H1 (cell line): ENCODE data around the gene PTCH1. TPM values are rescaled to one million over a fixed set of nuclear protein-coding genes. Genes with fewer than 3 reads are reported as not detected.

Source experiments
- CTCF ChIA-PET: fragments of 300-600 bp; sonication (Branson Sonifier 250); formaldehyde crosslinking; loops from one replicate; lab custom pipeline; 2021; ENCODE audit not compliant: partially characterized antibody; lab: Charles Lee
- POLR2A ChIA-PET: fragments of 300-600 bp; sonication (Branson Sonifier 250); formaldehyde crosslinking; loops from one replicate; lab custom pipeline; 2021; ENCODE audit warnings: inconsistent platforms; ENCODE audit not compliant: partially characterized antibody; lab: Charles Lee
- DNase-seq, 2 experiments: peaks; one replicate each; pipeline versions ENCODE4 v3.0.0 to v3.0.0-alpha.2; 2010 to 2022; ENCODE audit warnings: low spot score in 2 of 2, low read depth in 1 of 2, mixed read lengths in 1 of 2
- FAIRE-seq: peaks from 2 replicates; lab custom pipeline; 2011; peaks lifted over from hg19 to GRCh38; lab: Jason Lieb, UNC
- H2AFZ ChIP-seq: 2 replicates; pipeline ENCODE4 v1.8.1; 2012; ENCODE audit warnings: low read length, inconsistent platforms
- H2AK5ac ChIP-seq: 2 replicates; pipeline ENCODE4 v1.6.1; 2013; ENCODE audit warnings: low read depth, low read length
- H2BK120ac ChIP-seq: replicated peaks from 2 replicates; pipeline ENCODE3; 2013; ENCODE audit warnings: low read depth, low read length, inconsistent platforms
- H2BK12ac ChIP-seq: 2 replicates; pipeline ENCODE4 v1.6.1; 2013; ENCODE audit warnings: low read depth, low read length
- H2BK15ac ChIP-seq: 2 replicates; pipeline ENCODE4 v1.6.1; 2013; ENCODE audit warnings: low read length
- H2BK20ac ChIP-seq: 2 replicates; pipeline ENCODE4 v1.6.1; 2013; ENCODE audit warnings: low read length
- H2BK5ac ChIP-seq: 2 replicates; pipeline ENCODE4 v1.6.1; 2013; ENCODE audit warnings: low read depth, low read length
- H3K14ac ChIP-seq: 2 replicates; pipeline ENCODE4 v1.6.1; 2013; ENCODE audit warnings: inconsistent platforms; ENCODE audit not compliant: insufficient read length
- H3K18ac ChIP-seq: 2 replicates; pipeline ENCODE4 v1.6.1; 2013; ENCODE audit warnings: low read length; ENCODE audit errors: extremely low read depth
- H3K23ac ChIP-seq: 2 replicates; pipeline ENCODE4 v1.6.1; 2013; ENCODE audit warnings: inconsistent platforms; ENCODE audit not compliant: insufficient read length
- H3K23me2 ChIP-seq: 2 replicates; pipeline ENCODE4 v1.6.1; 2013; ENCODE audit warnings: low read depth, low read length
- H3K27ac ChIP-seq: 2 replicates; pipeline ENCODE4 v1.6.1; 2011; ENCODE audit warnings: low read depth, low read length, inconsistent platforms
- H3K27me3 ChIP-seq, 4 experiments: replicated peaks in 1 of 4; 1 replicate in 1 of 4; 2 replicates in 3 of 4; pipeline versions ENCODE4 v1.6.1 to v1.8.1; 2011 to 2013; ENCODE audit warnings: low read length in 3 of 4, mild to moderate bottlenecking in 3 of 4, inconsistent platforms in 2 of 4, mixed read lengths in 2 of 4, moderate library complexity in 1 of 4; ENCODE audit not compliant: control insufficient read depth in 3 of 4, insufficient read depth in 3 of 4; ENCODE audit errors: extremely low read depth in 1 of 4
- H3K36me3 ChIP-seq, 4 experiments: 2 replicates each; pipeline versions ENCODE4 v1.6.1 to v1.8.1; 2011 to 2013; ENCODE audit warnings: mild to moderate bottlenecking in 4 of 4, low read length in 3 of 4, moderate library complexity in 2 of 4, control low read depth in 1 of 4, inconsistent platforms in 1 of 4; ENCODE audit not compliant: insufficient read depth in 4 of 4, control insufficient read depth in 2 of 4
- H3K4ac ChIP-seq: replicated peaks from 2 replicates; pipeline ENCODE3; 2013; ENCODE audit warnings: low read length, low read depth, mixed read lengths, inconsistent platforms; ENCODE audit not compliant: insufficient read length
- H3K4me1 ChIP-seq, 4 experiments: replicated peaks in 1 of 4; 1 replicate in 1 of 4; 2 replicates in 3 of 4; pipeline versions ENCODE4 v1.6.1 to v1.8.1; 2011 to 2013; ENCODE audit warnings: low read length in 3 of 4, inconsistent platforms in 2 of 4, mixed read lengths in 1 of 4; ENCODE audit not compliant: insufficient read depth in 4 of 4, control insufficient read depth in 3 of 4
- H3K4me2 ChIP-seq, 2 experiments: 2 replicates each; pipeline versions ENCODE4 v1.6.1 to v1.8.1; 2011 to 2013; ENCODE audit warnings: low read depth in 2 of 2, low read length in 2 of 2, control low read depth in 1 of 2, inconsistent platforms in 1 of 2, mild to moderate bottlenecking in 1 of 2; ENCODE audit not compliant: insufficient read depth in 1 of 2
- H3K4me3 ChIP-seq, 4 experiments: fragments of 200-600, 300-600 bp in 1 of 4; sonication (generic), shearing (Covaris generic), sonication (Bioruptor Twin) in 1 of 4; 2 replicates each; pipeline versions ENCODE4 v1.5.1 to v1.8.1; 2011 to 2016; ENCODE audit warnings: low read length in 4 of 4, low read depth in 3 of 4, control low read depth in 2 of 4, inconsistent platforms in 2 of 4, mild to moderate bottlenecking in 2 of 4, mixed read lengths in 1 of 4, moderate library complexity in 1 of 4; ENCODE audit not compliant: insufficient read depth in 2 of 4; ENCODE audit errors: extremely low read depth in 1 of 4
- H3K56ac ChIP-seq: replicated peaks from 2 replicates; pipeline ENCODE3; 2013; ENCODE audit warnings: low read depth, mild to moderate bottlenecking, mixed read lengths, low read length, inconsistent platforms; ENCODE audit not compliant: insufficient read length
- H3K79me1 ChIP-seq: 2 replicates; pipeline ENCODE4 v1.6.1; 2013; ENCODE audit warnings: low read depth, low read length, control low read depth
- H3K79me2 ChIP-seq, 2 experiments: 2 replicates each; pipeline versions ENCODE4 v1.6.1 to v1.8.1; 2012 to 2013; ENCODE audit warnings: low read length in 2 of 2, mild to moderate bottlenecking in 2 of 2, inconsistent platforms in 1 of 2; ENCODE audit not compliant: insufficient read depth in 2 of 2, control insufficient read depth in 1 of 2
- H3K9ac ChIP-seq, 4 experiments: replicated peaks in 1 of 4; 1 replicate in 1 of 4; 2 replicates in 3 of 4; pipeline versions ENCODE4 v1.6.1 to v1.8.1; 2011 to 2013; ENCODE audit warnings: low read depth in 3 of 4, low read length in 3 of 4, control low read depth in 2 of 4, mild to moderate bottlenecking in 2 of 4, moderate library complexity in 2 of 4, inconsistent platforms in 1 of 4; ENCODE audit errors: extremely low read depth in 1 of 4
- H3K9me3 ChIP-seq, 2 experiments: 2 replicates each; pipeline versions ENCODE4 v1.6.1 to v1.8.1; 2012 to 2013; ENCODE audit warnings: mild to moderate bottlenecking in 2 of 2, moderate library complexity in 2 of 2, control low read depth in 1 of 2, inconsistent platforms in 1 of 2, low read depth in 1 of 2, low read length in 1 of 2, mixed read lengths in 1 of 2; ENCODE audit not compliant: insufficient read depth in 2 of 2
- H4K20me1 ChIP-seq, 2 experiments: replicated peaks in 1 of 2; 2 replicates each; pipeline versions ENCODE3 to v1.8.1; 2011 to 2013; ENCODE audit warnings: inconsistent platforms in 2 of 2, low read length in 2 of 2, mild to moderate bottlenecking in 1 of 2; ENCODE audit not compliant: insufficient read depth in 2 of 2, control insufficient read depth in 1 of 2
- H4K5ac ChIP-seq: 2 replicates; pipeline ENCODE4 v1.6.1; 2013; ENCODE audit warnings: low read length, low read depth, mixed read lengths, inconsistent platforms; ENCODE audit not compliant: insufficient read length
- H4K8ac ChIP-seq: 2 replicates; pipeline ENCODE4 v1.8.0; 2013; ENCODE audit warnings: mild to moderate bottlenecking, moderate library complexity, low read length, inconsistent platforms; ENCODE audit not compliant: insufficient read depth; ENCODE audit errors: extremely low read depth
- H4K91ac ChIP-seq: replicated peaks from 2 replicates; pipeline ENCODE3; 2013; ENCODE audit warnings: low read length, mixed read lengths, inconsistent platforms; ENCODE audit not compliant: insufficient read length
- CEBPB ChIP-seq: IDR thresholded peaks from 2 replicates; pipeline ENCODE4 v1.6.1; 2012; ENCODE audit warnings: low read depth, low read length
- E2F6 ChIP-seq: IDR thresholded peaks from 2 replicates; pipeline ENCODE4 v1.6.1; 2012; ENCODE audit warnings: inconsistent platforms
- EGR1 ChIP-seq: IDR thresholded peaks from 2 replicates; pipeline ENCODE4 v1.6.1; 2011; ENCODE audit warnings: low read depth, low read length, borderline replicate concordance
- POLR2A ChIP-seq, 2 experiments: IDR thresholded peaks; 1 replicate in 1 of 2; 2 replicates in 1 of 2; pipeline ENCODE4 v1.6.1; 2011; ENCODE audit warnings: low read depth in 2 of 2, low read length in 2 of 2, mild to moderate bottlenecking in 2 of 2; ENCODE audit errors: control extremely low read depth in 1 of 2
- RAD21 ChIP-seq, 2 experiments: IDR thresholded peaks in 1 of 2; conservative IDR thresholded peaks in 1 of 2; 2 replicates each; pipeline ENCODE4 v1.6.1; 2011; ENCODE audit warnings: low read depth in 2 of 2, low read length in 2 of 2, improper control_type of control experiment in 1 of 2, inconsistent platforms in 1 of 2, mild to moderate bottlenecking in 1 of 2, moderate library complexity in 1 of 2
- SIN3A ChIP-seq, 2 experiments: IDR thresholded peaks in 1 of 2; conservative IDR thresholded peaks in 1 of 2; 2 replicates each; pipeline ENCODE4 v1.6.1; 2011 to 2012; ENCODE audit warnings: low read length in 2 of 2, improper control_type of control experiment in 1 of 2, low read depth in 1 of 2, mild to moderate bottlenecking in 1 of 2
- TEAD4 ChIP-seq: IDR thresholded peaks from 2 replicates; pipeline ENCODE4 v1.6.1; 2012; ENCODE audit warnings: low read depth, low read length, inconsistent platforms, mixed read lengths
- WGBS, 2 experiments: shearing (Covaris generic) in 1 of 2; methylation state at CpG; one replicate each; pipeline versions ENCODE4 v1.1.6 to v1.1.7; 2013 to 2015; ENCODE audit warnings: low lambda C conversion rate in 2 of 2, mixed read lengths in 2 of 2, inconsistent platforms in 1 of 2, low coverage in 1 of 2, missing lambda C conversion rate in 1 of 2; ENCODE audit not compliant: insufficient replicate concordance in 2 of 2, insufficient coverage in 1 of 2, insufficient read length in 1 of 2; ENCODE audit errors: extremely low coverage in 1 of 2, missing lambda C conversion rate in 1 of 2; 5-methylcytosine and 5-hydroxymethylcytosine counted together
- polyA plus RNA-seq, 7 experiments: library from polyadenylated mRNA; depleted of rRNA in 3 of 7; stranded (reverse) in 5 of 7; unstranded in 2 of 7; fragments of >200 nt in 5 of 7; fragments of 200-250 nt in 2 of 7; gene quantifications; 1 replicate in 5 of 7; 2 replicates in 1 of 7; 4 replicates in 1 of 7; pipeline versions ENCODE4 v1.2.1 to v1.2.3, GENCODE V29; 2011 to 2013; ENCODE audit warnings: missing spikeins in 2 of 7, mixed read lengths in 2 of 7
- total RNA-seq: library from RNA; stranded (reverse); fragmentation: NEBNext Ultra II Directional; extraction: Animal tissue kit (Norgen Biotek cat#: 25700); gene quantifications from 2 replicates; pipeline ENCODE4 v1.2.1, GENCODE V29; 2021

PTCH1 gene
- total and polyA plus RNA-seq, 2 of the 8 experiments (the other 6 are each of a cell fraction or from before 2014, with no cell fraction given), result 6.4 to 34.1 TPM

- Histone ChIP-seq H3K79me1 (no peaks in the 10 kb centered on the region; the same call in 1 of the 2 replicates), H4K5ac (no peak overlapping the region), H3K18ac (no peak overlapping the region), H3K56ac (no peak overlapping the region), H3K9ac (no peak overlapping the region), H3K23ac (no peak overlapping the region), H3K9me3 (no peaks in the 10 kb centered on the region), H2BK120ac (no peak overlapping the region), H3K27ac (no peak overlapping the region), H4K91ac (no peak overlapping the region), H2BK15ac (no peak overlapping the region), H2BK5ac (no peak overlapping the region), H3K36me3 (peaks cover 11 to 71% (median 27%) of the 10 kb centered on the region in 4 experiments), H2BK20ac (no peak overlapping the region), H3K4me1 (peaks cover 9 to 26% (median 17%) of the 10 kb centered on the region in 4 experiments), H4K8ac (peak overlapping the region; percentile 38; the same call in 1 of the 2 replicates), H3K4me2 (no peak overlapping the region), H3K27me3 (no peaks in the 10 kb centered on the region), H2AK5ac (no peak overlapping the region), H3K79me2 (no peaks in the 10 kb centered on the region), H3K4me3 (no peak overlapping the region), H4K20me1 (peaks cover 1 to 10% of the 10 kb centered on the region in 2 experiments), H3K14ac (no peak overlapping the region), H3K23me2 (no peaks in the 10 kb centered on the region), H2BK12ac (no peak overlapping the region), H3K4ac (no peak overlapping the region), H2AFZ (no peak overlapping the region)
- 91% methylated on average over 9 of the region's 9 CpGs; no CpG with 5 or more reads in 1 of the 2 experiments for WGBS, 2 experiments
- no peak for TF ChIP-seq RAD21 (IDR thresholded peaks at IDR 0.05 in 1 of 2, conservative IDR thresholded peaks at IDR 0.05 in 1 of 2; ENCODE audit: low read depth in 2 of 2, low read length in 2 of 2)
- no peak for TF ChIP-seq TEAD4
- TF ChIP-seq POLR2A (IDR thresholded peaks at IDR 0.05; ENCODE audit: control extremely low read depth in 1 of 2, low read depth in 2 of 2, low read length in 2 of 2), result no peak
- TF ChIP-seq E2F6, result no peak
- no peak for TF ChIP-seq CEBPB
- no peak for TF ChIP-seq EGR1
- no peak for TF ChIP-seq SIN3A (conservative IDR thresholded peaks at IDR 0.05 in 1 of 2, IDR thresholded peaks at IDR 0.05 in 1 of 2; ENCODE audit: low read depth in 1 of 2, low read length in 2 of 2)
- DNase-seq (no peak), FAIRE-seq (no peak)
- POLR2A ChIA-PET, result no interaction called here
- CTCF ChIA-PET, result interaction anchor here (1.3 kb wide), 1 partner anchor 15 kb away, joined by 3 read pairs; no protein-coding TSS in a partner anchor
Observed at GRCh38 chr9:95479330-95479729, 37.4 kb downstream of the PTCH1 start.
